GM19452 (cell line): ENCODE results near the gene SAMSN1.

ENCODE experiments used
- ATAC-seq: cut with Tn5 transposase; IDR thresholded peaks from one replicate; pipeline ENCODE4 v1.9.1; 2021; ENCODE audit not compliant: unreplicated experiment

SAMSN1 gene

DNA sequence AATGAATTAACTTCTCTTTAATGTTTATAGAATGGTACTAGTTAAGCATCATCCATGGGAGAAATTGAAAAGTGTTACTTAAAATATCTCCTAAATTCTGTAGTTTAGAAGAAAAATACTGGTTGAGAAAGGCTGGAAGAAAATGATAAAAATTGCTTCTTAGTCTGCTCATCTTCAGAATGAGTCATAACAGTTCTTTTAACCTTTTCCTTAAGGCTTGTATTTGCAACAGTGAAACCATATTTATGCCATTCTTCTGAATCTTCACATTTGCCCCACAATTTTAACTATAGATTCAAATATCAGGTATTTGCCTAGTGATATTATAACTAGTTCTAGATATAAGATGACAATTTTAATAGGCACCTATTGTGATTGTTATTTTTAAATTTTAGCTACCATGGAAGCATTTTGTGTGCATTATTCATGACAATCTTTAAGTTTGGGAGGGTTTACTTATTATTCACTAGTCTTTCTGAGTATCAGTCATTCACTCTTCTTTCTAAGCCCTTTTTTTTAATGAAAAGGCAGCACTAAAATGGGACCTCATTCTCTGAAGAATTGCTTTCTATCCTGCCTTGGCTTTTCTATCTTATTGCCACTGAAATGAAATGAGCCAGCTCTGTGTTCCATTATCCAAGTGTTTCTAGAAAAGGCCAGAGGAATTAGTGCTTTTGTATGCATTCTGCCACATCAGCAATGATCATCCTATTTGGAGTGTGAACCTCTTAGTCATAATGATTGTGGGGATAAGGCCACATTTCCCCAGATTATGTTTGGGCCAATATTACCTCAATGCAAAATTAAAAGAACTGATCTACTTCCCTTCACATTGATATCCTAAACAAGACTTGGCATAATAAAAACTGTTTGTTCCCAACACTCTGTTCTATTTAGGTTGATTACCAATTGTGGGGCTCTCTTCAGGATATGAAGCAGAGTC lies 58.4 kb downstream of the SAMSN1 start:
- no peak for ATAC-seq

DNA sequence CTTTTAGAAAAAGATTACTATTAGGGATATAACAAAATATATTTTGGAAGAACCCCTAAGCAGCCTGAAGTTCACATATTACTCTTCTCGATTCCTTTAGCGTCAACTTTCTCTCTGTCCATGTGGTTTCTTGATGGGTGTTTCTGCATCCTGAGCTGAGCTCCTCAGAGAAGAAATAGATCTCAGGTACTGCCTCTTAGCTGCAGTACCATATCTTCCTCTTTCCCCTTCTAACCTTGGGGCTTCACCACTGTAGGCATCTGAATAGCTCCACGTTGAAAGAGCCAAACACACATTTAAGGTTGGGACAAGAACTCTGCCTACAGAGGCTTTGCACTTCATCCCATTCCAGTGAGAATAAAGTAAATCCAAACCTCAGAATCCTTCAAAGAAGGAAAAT lies 59.2 kb downstream of the SAMSN1 start:
- ATAC-seq: no peak

DNA sequence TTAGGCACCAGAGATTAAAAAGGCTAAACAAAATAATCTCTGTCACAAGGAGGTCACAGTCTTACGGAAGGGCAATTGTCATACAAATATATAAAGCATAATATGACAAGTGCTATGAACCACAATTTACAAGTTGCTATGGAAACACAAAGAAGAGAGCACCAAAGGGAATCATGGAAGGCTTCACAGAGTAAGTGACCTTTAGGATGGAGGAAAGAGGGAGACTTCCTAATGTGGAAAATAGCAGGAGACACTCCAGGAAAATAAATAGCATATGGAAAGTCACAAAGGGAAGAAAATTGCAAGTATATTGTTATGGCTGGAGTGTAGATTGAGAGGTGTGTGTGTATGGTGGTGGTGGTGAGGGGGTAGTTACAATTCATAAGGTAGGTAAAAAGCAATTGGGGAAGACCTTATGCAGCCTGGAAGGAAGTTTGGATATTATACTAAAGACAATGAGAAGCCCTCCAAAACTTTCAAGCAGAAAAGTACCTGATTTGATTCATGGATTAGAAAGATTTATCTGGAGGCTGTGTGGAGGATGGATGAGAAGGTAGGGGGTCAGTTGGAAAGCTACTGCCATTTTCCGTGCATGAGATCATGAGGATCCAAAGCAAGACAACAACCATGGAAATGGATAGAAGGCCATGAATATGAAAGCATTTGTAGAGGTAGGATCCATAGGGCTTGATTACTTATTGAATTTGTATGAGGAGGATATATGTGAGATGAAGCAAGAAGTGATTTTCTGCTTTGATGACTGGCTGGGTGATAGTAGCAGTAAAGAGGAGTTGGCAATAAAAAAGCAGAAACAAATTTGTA lies 61.7 kb downstream of the SAMSN1 start:
- ATAC-seq: no peak

DNA sequence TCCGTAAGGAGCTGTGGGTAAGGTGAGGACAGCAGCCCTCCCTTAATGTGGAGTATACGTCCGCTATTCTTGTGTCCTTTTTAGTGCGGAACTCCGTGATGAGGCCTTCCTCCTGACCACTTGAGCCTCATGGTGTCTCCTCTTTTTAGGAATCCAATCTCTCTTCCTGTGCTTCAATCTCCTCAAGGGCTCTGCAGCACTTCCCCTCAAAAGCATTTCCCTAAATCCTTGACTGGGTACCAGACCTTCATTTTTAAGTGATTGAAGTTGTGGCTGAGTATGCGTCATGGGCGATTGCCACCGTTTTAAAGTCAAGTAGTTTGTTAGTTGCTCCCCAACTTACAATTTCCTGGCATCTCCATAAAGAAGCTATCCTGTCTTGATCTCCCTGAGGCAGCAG lies 62.8 kb downstream of the SAMSN1 start:
- no peak for ATAC-seq

DNA sequence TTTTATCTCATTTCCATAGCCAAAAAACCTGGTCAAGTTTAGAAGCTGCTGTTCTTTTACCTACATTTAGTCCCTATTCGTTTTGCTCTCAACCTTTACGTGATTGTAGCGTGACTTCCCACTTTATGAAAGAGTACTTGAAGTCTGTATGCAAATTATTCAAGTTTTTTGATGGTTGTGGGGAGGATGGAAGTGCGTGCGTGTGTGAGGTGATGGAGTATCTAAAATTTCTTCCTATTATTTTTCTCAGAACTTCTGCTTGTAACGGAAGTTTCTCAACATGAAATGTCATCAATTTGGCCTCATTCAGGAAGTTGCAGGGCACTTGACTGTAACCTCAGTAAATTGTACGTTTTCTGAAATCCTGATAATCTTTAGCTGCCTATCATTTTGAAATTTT lies 64.0 kb downstream of the SAMSN1 start:
- ATAC-seq: no peak

DNA sequence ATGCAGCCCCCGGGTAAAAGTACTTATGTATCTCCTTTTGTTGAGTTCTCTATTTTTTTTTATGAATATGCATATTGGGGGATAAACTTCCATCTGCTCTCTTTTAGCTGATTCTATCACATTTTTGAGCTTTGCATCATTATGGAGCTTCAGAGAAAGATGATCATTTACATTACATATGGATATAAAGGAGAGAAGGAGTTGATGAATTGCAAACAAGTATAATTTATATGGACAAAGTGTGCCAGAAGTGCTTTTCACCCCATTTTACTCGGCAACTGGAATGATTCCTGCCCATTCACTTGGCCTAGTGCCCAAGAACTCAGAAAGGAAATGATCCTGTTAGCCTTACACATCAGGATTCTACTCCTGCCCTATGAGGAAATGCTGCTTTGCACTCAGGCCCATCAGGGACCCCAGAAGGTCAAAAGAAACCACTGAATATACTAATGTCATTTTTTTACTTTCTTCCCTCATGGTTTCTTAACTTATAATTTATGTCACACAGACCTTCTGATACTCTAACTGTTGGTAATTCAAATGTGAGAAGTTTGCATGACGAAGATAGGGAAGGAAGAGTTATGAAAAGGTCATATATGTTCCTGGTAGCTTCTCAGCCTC lies 65.6 kb downstream of the SAMSN1 start:
- ATAC-seq: no peak

DNA sequence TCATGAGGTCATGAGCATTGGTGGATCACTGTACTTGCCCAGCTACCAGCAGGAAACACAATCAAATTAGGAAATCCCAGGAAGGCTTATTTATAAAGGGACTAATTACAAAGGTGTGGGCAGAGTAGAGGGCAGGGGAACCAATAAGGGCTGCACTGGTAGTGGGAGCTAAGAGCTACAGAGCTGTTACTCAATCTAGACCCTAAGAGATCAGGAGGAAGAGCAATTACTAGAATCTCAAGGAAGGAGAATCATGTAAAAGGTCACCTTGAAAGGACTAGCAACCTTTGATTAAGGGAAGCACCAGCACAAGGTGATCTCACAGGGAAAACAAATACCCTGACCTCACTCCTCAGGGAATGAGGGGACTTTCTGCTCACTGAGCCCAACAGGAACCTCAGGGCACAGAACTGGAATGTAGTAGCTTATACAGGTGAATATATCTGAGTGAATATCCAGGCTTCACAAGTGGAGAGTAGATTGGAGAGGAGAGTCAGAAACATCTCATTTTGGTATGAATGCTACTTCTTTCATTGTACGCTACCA lies 66.8 kb downstream of the SAMSN1 start:
- ATAC-seq: no peak

DNA sequence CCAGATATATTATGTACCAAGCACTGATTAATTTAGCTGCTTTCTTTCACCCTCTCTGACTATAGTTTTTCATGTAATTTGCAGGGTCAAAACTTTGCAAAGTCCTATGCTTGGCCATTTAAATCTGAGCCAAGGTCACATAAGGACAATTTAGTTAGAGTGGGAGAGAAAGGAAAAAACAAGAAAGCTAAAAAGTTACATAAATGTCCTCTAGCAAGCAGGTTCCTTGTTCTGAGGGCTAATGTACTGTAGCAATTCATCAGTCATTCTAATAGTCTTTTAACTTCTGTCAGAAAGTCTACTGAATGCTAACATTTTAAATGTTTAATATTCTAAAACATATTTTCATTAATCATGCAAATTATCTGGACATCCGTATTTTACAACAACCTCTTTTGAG lies 68.3 kb downstream of the SAMSN1 start:
- ATAC-seq: no peak

DNA sequence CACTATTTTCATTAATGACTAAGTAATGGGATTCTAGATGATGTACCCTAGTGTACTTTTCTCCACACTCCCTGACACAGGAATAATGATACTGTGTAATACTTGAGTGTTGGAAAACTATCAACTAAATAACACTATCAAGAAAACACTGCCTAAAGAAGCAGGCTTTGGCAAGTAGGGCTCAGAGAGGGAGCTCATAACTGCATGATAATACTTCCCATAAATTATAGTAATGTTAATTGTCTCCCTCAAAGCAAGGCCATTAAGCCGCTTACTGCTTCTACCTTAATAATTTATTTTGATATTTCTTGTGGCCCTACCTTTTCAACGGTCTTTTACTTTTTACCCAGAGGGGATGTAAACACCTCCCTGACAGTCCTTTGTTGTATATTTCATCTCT lies 69.0 kb downstream of the SAMSN1 start:
- no peak for ATAC-seq

DNA sequence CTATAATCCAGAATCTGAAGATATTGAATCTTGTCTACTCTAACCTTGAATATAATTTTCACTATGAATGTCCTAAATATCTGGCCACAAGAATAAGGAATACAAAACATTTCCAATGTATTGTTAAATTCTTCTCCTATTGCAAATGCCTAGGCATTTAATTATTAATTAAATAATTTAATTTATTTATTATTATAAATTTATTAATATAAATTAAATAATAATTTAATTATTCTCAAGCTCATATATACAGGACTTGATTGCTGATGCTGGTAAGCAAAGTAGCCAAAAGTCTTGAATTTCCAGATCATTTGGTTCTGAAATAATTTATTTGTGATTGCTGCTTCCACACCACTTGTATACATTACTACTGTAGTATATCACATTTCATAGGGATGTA lies 71.1 kb downstream of the SAMSN1 start:
- no peak for ATAC-seq

DNA sequence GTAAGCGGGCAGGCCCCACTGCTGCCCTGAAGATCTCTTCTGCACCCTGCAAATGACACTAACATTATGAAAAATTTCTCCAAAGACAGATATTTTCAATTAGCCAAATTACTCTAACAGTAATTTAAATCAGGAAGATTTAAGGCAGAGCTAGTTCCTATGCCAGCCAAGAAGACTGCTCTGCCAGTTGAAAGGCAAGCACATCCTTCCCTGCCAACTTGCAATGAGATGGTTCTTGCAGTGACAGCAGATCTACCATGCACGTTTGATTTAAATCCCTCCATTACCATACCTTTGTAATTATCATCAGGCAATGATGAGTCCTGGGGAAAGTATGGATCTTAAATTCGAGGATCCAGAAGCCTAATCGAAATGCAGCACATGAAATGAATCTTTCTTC lies 76.5 kb downstream of the SAMSN1 start:
- ATAC-seq: no peak

DNA sequence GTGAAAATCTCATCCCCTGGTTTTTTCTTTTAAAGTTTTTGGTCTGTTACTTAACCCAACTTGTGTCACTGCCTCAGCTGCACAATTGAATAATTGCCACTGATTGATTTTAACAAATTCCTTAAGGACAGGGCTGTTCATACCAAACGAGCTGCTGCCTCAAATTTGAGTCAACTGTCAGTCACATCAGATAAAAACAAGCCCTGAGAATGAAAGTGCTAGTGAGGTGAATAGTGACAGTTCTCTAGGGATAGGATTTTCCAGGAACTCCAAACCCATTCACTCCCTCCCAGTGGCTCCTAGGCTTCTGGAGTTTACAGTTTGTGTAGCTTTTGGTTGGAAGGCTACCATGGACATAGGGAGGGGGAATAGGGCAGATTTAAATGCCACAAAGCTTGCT lies 79.4 kb downstream of the SAMSN1 start:
- ATAC-seq: no peak

DNA sequence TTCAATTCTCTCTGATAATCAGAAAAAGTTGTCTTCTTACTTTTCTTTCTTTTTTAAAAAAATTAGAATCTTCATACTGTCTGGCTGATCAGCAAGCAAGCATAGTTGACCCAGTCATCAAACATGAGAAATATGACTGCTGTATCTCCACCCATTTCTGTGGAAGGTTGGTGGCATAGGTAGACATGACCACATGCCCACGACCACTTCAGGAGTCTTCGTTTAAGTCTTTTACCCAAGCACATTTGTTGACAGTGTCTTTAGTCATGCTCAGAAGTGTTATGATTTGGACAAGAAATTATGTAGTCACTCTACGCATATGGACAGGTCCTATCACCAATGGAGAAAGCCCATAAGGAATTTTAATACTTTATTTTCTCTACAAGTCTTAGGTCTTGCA lies 88.4 kb downstream of the SAMSN1 start:
- ATAC-seq: no peak

DNA sequence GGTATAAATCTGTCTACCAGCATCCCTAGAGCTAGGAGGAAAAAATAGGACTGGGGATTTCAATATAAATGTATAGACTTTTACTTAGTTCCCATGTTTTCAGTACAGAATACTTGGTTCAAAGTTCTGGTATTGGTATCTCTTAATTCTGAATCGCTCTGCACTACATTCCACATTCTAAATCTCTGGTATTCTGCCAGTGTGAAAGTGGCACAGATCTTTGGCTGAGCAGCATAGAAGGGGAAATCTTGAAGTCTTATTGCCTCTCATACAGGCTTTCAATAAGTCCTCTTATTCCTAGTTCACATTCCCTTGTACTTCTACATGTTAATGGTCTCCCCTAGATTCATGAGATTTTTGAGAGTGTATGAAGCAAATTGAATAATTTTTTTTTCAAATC lies 89.2 kb downstream of the SAMSN1 start:
- ATAC-seq: no peak

DNA sequence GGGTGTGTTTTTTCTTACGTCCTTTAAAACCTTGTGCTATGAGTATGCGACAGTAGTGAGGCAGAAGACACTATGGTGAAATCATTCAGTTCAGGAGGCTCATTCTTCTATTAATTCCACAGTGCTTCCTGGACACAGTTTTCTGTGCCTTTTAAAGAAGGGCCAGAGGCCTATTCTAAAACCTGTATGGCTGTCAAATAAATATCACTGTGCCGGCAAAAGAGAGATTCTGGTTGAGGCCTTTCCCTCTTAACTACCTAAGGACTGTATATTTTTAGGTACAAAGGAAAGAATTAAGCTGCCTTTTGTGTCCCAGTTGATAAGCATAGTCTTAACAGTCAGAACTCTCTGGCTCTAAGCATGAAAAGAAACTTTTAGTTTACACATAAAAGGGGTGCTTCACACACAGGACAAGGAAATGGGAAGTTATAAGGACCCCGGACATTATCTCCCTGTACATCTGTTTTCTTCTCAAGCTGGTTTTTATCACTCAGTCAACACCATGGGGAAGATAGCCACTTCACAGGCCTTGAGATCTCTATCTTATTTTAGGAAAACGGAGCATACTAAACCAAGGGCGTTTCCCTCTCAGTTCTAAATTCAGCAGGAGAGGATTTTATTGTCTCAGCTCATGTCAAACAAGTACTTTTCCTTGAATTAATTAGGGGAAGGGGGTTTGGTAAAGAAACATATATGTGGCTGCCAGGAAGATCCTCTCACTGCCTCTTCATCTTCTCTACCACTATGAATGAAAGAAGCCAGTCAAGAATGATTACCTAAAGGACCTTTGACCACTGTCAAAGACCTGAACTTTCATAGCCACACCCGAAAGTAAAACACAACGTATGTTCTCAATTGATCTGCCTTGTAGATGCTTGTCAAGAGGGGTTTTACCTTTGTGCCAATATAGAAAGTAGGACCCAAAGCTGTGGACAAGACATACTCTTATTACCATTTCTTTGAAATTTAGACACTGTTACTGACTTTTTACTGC lies 91.8 kb downstream of the SAMSN1 start:
- peak; percentile 80 for ATAC-seq

DNA sequence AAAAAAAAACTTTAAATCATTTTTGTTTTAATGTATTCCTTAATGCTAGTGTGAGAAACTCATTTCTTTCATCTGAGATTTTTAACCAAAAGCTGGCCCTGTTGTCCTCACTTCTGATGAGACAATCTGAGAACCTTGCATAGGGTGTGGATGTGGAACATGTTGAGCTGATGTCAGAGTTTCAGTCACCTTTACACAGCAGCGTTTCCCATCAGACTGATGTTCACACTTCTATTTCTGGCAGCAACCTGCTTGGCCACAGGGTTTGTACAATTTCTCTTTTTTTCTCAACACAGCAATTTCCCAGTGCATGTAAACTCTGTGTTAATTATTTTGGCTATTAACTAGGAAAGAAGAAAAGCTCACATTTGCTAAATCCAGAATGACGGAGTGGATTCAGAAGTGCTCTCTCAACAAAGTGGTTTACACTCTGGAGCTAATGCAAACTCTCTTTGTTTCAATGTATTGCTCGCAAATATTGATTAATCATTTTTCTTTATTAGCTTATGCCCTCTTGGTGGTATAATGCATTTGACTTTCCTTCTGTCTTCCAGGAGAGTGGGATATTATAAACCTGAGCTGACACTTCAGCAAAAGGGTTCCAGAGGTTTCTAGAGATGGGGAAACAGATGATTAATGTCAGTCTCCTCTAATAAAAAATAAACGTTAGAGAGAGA lies 92.6 kb downstream of the SAMSN1 start:
- ATAC-seq: peak; percentile 85

DNA sequence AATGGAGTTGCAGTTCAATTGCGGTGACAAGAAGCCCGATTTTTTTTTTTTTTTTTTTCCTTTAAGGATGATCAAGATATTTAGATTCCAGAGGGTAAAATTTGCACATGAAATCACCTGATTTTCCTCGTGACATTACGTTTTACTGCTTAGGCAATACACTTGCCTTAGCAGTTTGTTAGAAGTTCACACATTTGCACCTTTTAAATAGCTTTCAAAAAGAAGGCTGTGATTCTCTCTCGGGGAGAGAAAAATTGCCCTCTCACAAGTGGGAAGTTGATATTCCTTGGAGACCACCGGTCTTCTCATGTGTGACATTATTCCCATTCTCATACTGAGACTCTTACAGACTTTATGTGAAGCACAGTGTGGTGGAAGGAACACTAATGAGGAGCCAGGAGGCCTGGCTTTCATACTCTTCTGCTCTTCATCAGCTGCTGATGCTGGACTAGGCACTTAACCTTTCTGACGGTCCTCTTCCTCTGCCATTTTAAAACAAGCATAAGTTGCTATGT lies 93.3 kb downstream of the SAMSN1 start:
- ATAC-seq: no peak

DNA sequence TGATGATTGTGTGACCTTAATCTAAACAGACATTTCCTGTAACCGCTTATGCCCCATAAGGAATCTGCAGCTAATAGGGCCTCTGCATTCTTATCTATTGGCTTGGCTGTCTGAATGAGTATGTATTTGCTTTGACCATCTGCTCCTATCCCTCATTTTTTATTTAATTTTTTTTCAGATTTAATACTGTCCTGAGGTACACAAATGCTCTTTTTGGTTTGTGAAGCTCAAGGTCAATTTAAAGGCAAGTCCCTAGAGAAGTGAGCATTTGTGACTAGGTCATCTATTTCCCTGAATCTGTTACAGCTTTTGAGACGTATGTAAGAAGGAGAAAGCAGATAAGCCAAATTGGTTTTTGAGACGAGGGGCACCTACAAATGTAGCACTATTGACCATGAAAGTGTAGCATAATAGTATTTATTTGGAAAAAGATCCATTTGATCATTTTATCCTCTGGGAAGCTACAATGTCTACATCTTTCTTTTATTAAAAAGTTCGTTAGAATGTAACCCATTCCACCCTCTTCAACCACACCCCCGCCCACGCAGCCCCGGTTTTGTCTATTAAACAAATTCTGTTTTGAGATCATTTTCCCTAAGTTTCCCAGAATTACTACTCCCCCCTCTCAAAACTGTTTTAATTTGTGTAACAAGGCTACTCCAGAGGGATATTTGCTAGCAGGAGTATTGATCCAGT lies 93.9 kb downstream of the SAMSN1 start:
- ATAC-seq: no peak

DNA sequence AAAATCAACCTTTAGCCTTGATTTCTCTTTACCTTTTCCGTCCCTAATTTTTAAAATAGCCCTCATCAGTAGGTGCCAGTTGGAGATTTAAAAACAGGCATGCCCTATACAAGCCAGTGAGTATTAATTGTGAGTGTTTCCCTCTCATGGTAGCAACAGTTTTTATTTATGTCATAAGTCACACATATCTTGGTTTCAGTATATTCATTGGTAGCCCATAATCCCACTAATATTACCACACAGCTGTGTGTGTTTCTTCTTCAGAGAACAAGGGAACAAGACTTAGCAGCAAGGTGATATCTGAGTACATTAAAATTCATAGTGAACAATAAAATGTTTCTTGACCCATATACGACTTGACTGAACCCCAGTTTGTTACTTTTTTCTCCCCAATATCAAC lies 94.6 kb downstream of the SAMSN1 start:
- ATAC-seq: no peak
